Adipose tissue (tissue), 3 donors: Measurements from ENCODE around the gene OMD. TPM values are rescaled to one million over a fixed set of nuclear protein-coding genes. Genes with fewer than 3 reads are reported as not detected.

Source experiments
- H3K27ac ChIP-seq: one replicate; pipeline ENCODE4 v1.5.1; 2013; ENCODE audit warnings: low read depth, low read length
- WGBS, 3 donors: extraction: QIAGEN DNeasy Blood & Tissue Kit; methylation state at CpG; one replicate each; pipeline ENCODE4 v1.1.7; 2013; 5-methylcytosine and 5-hydroxymethylcytosine counted together
- polyA plus RNA-seq, 3 donors: library from polyadenylated mRNA; stranded (reverse); fragments of 200-250 nt; gene quantifications; one replicate each; pipeline ENCODE4 v1.2.3, GENCODE V29; 2013
- donor health status: healthy with polysubstance abuse.
- donor health status: Bipolar disorder and iron deficiency.
- donor health status: healthy.

OMD gene
- 10 to 100 TPM in 1 of 3 donors, 1 to 10 TPM in 1, under 1 TPM in 1; 0.66 to 10.0 (median 2.9) TPM for polyA plus RNA-seq

GRCh38 chr9:92424340-92424739 is at the start of gene OMD:
OMD (minus strand) TSS chr9:92424471; CDS start chr9:92417558, 6,913 bp downstream.
- WGBS, 3 donors: 34 to 68% (median 62%) methylated on average over 1 of the region's 1 CpG

GRCh38 chr9:92468206-92468605 is 43.9 kb upstream of the OMD start:
- no peak overlapping the region for H3K27ac ChIP-seq
- WGBS, 3 donors: 97 to 98% (median 97%) methylated on average over 2 of the region's 2 CpGs

More at GRCh38 chr9:92424340-92424739, at the start of gene OMD:
- H3K27ac ChIP-seq: no peak within 1 kb of the TSS

- no peak overlapping the region for H3K27ac ChIP-seq
- 87 to 90% (median 88%) methylated on average over 2 of the region's 2 CpGs for WGBS, 3 donors
These were observed 43.2 kb upstream of the OMD start for GRCh38 chr9:92467511-92467910.

GRCh38 chr9:92467041-92467440 is 42.8 kb upstream of the OMD start:
- no peak overlapping the region for H3K27ac ChIP-seq
- WGBS, 3 donors: 78 to 100% (median 84%) methylated on average over 1 of the region's 1 CpG

GRCh38 chr9:92463984-92464383 is 39.7 kb upstream of the OMD start:
- H3K27ac ChIP-seq: no peak overlapping the region
- WGBS, 3 donors: 59 to 83% (median 67%) methylated on average over 3 of the region's 3 CpGs

GRCh38 chr9:92463387-92463786 is 39.1 kb upstream of the OMD start:
- H3K27ac ChIP-seq: no peak overlapping the region

- 91 to 97% (median 95%) methylated on average over 4 of the region's 4 CpGs for WGBS, 3 donors
- no peak overlapping the region for H3K27ac ChIP-seq
These were observed 33.3 kb upstream of the OMD start for GRCh38 chr9:92457576-92457975.

GRCh38 chr9:92455217-92455616 is 30.9 kb upstream of the OMD start:
- no peak overlapping the region for H3K27ac ChIP-seq
- 80 to 95% (median 87%) methylated on average over 3 of the region's 3 CpGs for WGBS, 3 donors

- H3K27ac ChIP-seq: no peak overlapping the region
These were observed 22.3 kb upstream of the OMD start for GRCh38 chr9:92446536-92446935.

- 90 to 94% (median 92%) methylated on average over 4 of the region's 4 CpGs for WGBS, 3 donors
- no peak overlapping the region for H3K27ac ChIP-seq
These were observed 20.6 kb upstream of the OMD start for GRCh38 chr9:92444841-92445240.

GRCh38 chr9:92440751-92441046 is 16.4 kb upstream of the OMD start:
- 86 to 94% (median 88%) methylated on average over 6 of the region's 6 CpGs for WGBS, 3 donors
- H3K27ac ChIP-seq: no peak overlapping the region

GRCh38 chr9:92439921-92440750 is 15.9 kb upstream of the OMD start:
- no peak overlapping the region for H3K27ac ChIP-seq
- 85 to 89% (median 86%) methylated on average over 5 of the region's 5 CpGs for WGBS, 3 donors

GRCh38 chr9:92438900-92439526 is 14.7 kb upstream of the OMD start:
- no peak overlapping the region for H3K27ac ChIP-seq
- 68 to 82% (median 75%) methylated on average over 5 of the region's 5 CpGs for WGBS, 3 donors

GRCh38 chr9:92435263-92435662 is 11.0 kb upstream of the OMD start:
- WGBS, 3 donors: 56 to 88% (median 64%) methylated on average over 1 of the region's 1 CpG
- no peak overlapping the region for H3K27ac ChIP-seq

GRCh38 chr9:92432972-92433548 is 8.8 kb upstream of the OMD start:
- H3K27ac ChIP-seq: no peak overlapping the region
- WGBS, 3 donors: 72 to 89% (median 80%) methylated on average over 5 of the region's 5 CpGs

GRCh38 chr9:92432350-92432749 is 8.1 kb upstream of the OMD start:
- no peak overlapping the region for H3K27ac ChIP-seq
- 67 to 76% (median 68%) methylated on average over 5 of the region's 5 CpGs for WGBS, 3 donors

GRCh38 chr9:92429836-92430235 is 5.6 kb upstream of the OMD start:
- WGBS, 3 donors: 70 to 96% (median 72%) methylated on average over 2 of the region's 2 CpGs

GRCh38 chr9:92426501-92427145 is 2.4 kb upstream of the OMD start:
- H3K27ac ChIP-seq: no peak overlapping the region
- 77 to 81% (median 79%) methylated on average over 5 of the region's 5 CpGs for WGBS, 3 donors

More at GRCh38 chr9:92429836-92430235, 5.6 kb upstream of the OMD start:
- H3K27ac ChIP-seq: no peak overlapping the region

GRCh38 chr9:92425474-92425873 is 1.2 kb upstream of the OMD start:
- H3K27ac ChIP-seq: no peak overlapping the region
- WGBS, 3 donors: 51 to 64% (median 53%) methylated on average over 2 of the region's 2 CpGs
